Right cardiac atrium (tissue), 5 donors: Measurements from ENCODE around the gene SLC8A2. TPM values are rescaled to one million over a fixed set of nuclear protein-coding genes. Genes with fewer than 3 reads are reported as not detected.

Experiments
- ATAC-seq, 2 donors: fragments of 200-7000 bp; cut with Tn5 transposase; one replicate each; pipeline versions ENCODE4 v1.8.0 to v1.9.1; 2020; ENCODE audit warnings: moderate library complexity in 2 of 2, mild to moderate bottlenecking in 1 of 2
- DNase-seq, 3 donors: peaks; one replicate each; pipeline ENCODE4 v3.0.0-alpha.2; 2020
- H3K27ac ChIP-seq: one replicate; pipeline ENCODE4 v1.5.1; 2013; ENCODE audit warnings: mild to moderate bottlenecking, low read length, control low read depth, moderate library complexity
- H3K27me3 ChIP-seq: one replicate; pipeline ENCODE4 v1.6.1; 2013; ENCODE audit not compliant: control insufficient read depth, insufficient read depth
- H3K4me1 ChIP-seq: one replicate; pipeline ENCODE4 v1.6.1; 2013; ENCODE audit warnings: low read length; ENCODE audit not compliant: control insufficient read depth, insufficient read depth
- H3K4me3 ChIP-seq: one replicate; pipeline ENCODE4 v1.5.1; 2013; ENCODE audit warnings: low read length, control low read depth
- H3K9me3 ChIP-seq: one replicate; pipeline ENCODE4 v1.6.1; 2013; ENCODE audit warnings: low read length; ENCODE audit not compliant: control insufficient read depth
- WGBS: extraction: QIAGEN DNeasy Blood & Tissue Kit; methylation state at CpG from one replicate; pipeline ENCODE4 v1.1.7; 2013; 5-methylcytosine and 5-hydroxymethylcytosine counted together
- intact Hi-C, 4 donors: fragments of 100-400 bp; cut with DNase I; formaldehyde crosslinking; loops; one replicate each; pipeline versions ENCODE4 v1.11.0 to v1.14.0; 2022 to 2023
- polyA plus RNA-seq: library from polyadenylated mRNA; stranded (reverse); fragments of 200-250 nt; gene quantifications from one replicate; pipeline ENCODE4 v1.2.3, GENCODE V29; 2013
- total RNA-seq, 4 donors: library from RNA; stranded (reverse); fragmentation: NEBNext Ultra II Directional; extraction: Animal tissue kit (Norgen Biotek cat#: 25700); gene quantifications; one replicate each; pipeline ENCODE4 v1.2.1, GENCODE V29; 2021
- donor health status: healthy with polysubstance abuse.
- donor health status: DM: no; HTN: yes; CAD: no.
- donor health status: DM: no; HTN: no; CAD: no.
- donor health status: DM: no; HTN: yes; CAD: no; lungs with severe emphysema.
- donor health status: DM: yes; HTN: yes; CAD: no.

Gene SLC8A2
- total and polyA plus RNA-seq, 5 donors = 0.09 to 0.36 (median 0.26) TPM; not detected in 2

DNA sequence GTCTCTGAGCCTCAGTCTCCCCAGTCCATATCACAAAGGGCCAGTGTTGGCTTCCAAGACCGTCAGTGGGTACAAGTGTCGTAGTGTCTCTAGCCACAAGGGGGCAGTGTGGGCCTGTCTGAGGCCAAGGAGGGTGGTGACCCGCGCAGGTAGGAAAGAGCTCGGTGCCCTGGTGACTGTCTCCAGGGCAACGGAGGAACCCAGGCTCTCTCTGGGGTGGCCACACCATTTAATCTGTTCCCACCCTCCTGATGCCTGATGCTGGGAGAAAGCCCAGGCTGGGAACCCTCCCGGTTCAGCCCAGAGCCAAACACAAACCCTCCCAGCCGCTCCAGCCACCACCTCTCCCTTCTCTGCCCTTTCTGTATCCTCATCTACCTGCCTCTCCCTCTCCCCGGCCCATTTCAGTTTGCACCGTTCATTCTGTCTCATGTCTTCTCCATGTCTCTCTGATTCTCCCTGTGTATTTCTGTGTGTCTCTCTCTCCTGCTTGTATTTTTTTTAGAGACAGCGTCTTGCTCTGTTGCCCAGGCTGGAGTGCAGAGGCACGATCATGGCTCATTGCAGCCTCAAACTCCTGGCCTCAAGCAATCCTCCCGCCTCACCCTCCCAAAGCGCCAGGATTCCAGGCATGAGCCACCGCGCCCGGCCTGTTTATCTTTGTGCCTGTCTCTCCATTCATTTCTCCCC, 34.8 kb downstream of the SLC8A2 start:
- Histone ChIP-seq H3K27me3 (no peaks in the 10 kb centered on the region), H3K27ac (no peak overlapping the region), H3K9me3 (no peaks in the 10 kb centered on the region), H3K4me1 (no peaks in the 10 kb centered on the region), H3K4me3 (no peak overlapping the region)
- peak; percentile 83 to 92 for ATAC-seq
- peak; percentile 75 to 88 (median 83) for DNase-seq
- 29% methylated on average over 17 of the region's 17 CpGs for WGBS
- intact Hi-C loops = loop anchor here (2.0 to 10.0 kb wide), 4 partner anchors 78 to 270 kb away; partner anchors contain the start of gene NAPA (in 2 of the 4)

DNA sequence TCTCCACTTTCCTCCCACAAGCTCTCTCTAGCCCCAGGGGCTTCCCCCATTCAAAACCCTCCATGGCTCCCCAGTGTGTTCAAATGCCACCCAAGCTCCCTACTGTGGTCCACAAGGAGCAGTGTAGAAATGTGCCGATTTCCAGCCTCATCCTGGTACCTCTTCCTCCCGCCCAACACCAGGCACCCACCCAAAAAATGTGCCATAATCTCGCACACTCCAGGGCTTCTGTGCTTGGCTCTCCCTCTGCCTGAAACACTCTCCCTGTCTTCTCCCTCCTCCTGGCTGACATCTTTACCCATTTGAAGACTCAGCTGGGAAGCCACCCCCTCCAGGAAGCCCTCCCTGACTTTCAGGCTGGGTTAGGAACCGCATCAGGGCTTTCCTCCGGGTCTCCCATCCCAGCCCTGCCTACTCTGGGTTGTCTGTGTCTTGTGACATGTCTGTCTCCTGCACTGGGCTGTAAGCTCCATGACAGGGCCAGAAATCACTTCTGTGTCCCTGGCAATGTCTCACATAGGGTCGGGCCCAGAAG, 35.7 kb downstream of the SLC8A2 start:
- ATAC-seq = no peak
- intact Hi-C loops = loop anchor here (2.0 to 10.0 kb wide), 4 partner anchors 79 to 271 kb away; partner anchors contain the start of gene NAPA (in 2 of the 4)
- no peak for DNase-seq
- H3K27ac ChIP-seq = no peak overlapping the region
- WGBS = 75% methylated on average over 6 of the region's 6 CpGs
- H3K4me1 ChIP-seq = no peaks in the 10 kb centered on the region
- H3K9me3 ChIP-seq = no peaks in the 10 kb centered on the region
- H3K27me3 ChIP-seq = no peaks in the 10 kb centered on the region
- no peak overlapping the region for H3K4me3 ChIP-seq

DNA sequence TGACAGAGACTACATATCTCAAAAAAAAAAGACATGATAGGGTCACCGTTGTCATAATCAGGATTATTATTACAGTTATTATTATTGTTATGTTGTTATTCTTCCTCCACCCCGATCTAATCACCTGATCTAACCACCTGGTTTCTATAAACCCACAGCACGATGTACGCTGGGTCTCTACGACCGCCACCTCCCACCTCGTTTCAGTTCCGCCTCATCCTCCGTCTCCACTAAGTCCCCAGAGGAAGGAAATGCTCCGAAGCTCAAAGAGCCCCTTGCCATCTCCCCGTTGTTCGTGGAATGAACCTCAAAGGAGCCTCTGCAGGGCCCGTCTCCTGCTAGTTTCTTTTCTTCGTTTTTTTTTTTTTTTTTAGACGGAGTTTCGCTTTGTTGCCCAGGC, 36.5 kb downstream of the SLC8A2 start:
- no peaks in the 10 kb centered on the region for H3K27me3 ChIP-seq
- DNase-seq (no peak), ATAC-seq (no peak)
- H3K4me3 ChIP-seq = no peak overlapping the region
- intact Hi-C loops = loop anchor here in 3 of 4 donors (5.0 to 10.0 kb wide), 2 partner anchors 80 to 262 kb away; partner anchors contain the start of gene NAPA (in 2 of the 3)
- 54% methylated on average over 16 of the region's 16 CpGs for WGBS
- H3K27ac ChIP-seq = no peak overlapping the region
- no peaks in the 10 kb centered on the region for H3K9me3 ChIP-seq
- no peaks in the 10 kb centered on the region for H3K4me1 ChIP-seq

DNA sequence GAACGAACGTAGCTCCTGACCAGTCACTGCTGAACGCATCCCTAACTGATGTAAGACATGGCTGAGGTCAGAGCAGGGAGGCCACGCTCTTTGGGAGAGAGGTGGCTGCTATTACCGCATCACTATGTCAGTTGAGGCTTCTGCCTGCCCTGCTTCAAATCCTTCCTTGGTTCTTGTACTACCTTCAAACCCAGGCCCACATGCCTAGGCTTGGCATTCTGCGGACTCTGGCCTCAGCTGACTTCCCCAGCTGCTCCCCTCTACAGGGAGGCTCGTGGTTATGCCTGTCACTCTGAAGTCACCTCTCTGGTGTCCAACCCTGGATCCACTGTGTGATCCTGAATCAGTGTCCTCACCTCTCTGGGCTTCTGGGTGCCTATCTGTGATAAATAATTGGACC, 37.6 kb downstream of the SLC8A2 start:
- Histone ChIP-seq H3K4me1 (no peaks in the 10 kb centered on the region), H3K9me3 (no peaks in the 10 kb centered on the region), H3K4me3 (no peak overlapping the region), H3K27ac (no peak overlapping the region), H3K27me3 (no peaks in the 10 kb centered on the region)
- intact Hi-C loops = loop anchor here in 2 of 4 donors (10.0 kb wide), 1 partner anchor 81 kb away; the partner anchor contains the start of gene NAPA (in 2 of the 2)
- 71% methylated on average over 7 of the region's 7 CpGs for WGBS
- no peak for DNase-seq
- ATAC-seq = no peak

DNA sequence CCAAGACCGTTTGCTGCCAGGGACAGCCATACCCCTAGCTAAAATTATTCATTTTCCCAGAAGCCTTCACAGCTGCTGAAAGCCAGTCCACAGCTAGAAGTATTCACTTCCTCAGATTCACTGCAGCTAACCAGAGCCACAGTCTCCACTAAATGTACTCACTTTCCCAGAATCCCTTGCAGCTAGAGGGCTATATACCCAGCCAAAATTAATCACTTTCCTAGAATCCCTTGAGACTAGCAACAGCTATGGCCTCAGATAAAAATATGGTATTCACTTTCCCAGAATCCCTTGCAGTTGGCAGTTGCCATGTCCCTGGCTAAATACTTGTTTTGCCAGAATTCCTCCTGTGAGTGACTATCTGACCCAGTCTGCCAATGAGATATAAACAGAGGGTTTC, 38.6 kb downstream of the SLC8A2 start:
- H3K27me3 ChIP-seq = no peaks in the 10 kb centered on the region
- ATAC-seq = no peak
- no peak overlapping the region for H3K4me3 ChIP-seq
- DNase-seq = no peak
- H3K4me1 ChIP-seq = no peaks in the 10 kb centered on the region
- H3K9me3 ChIP-seq = no peaks in the 10 kb centered on the region
- WGBS = 29% methylated on average over 1 of the region's 1 CpG
- intact Hi-C loops = loop anchor here in 2 of 4 donors (10.0 kb wide), 1 partner anchor 82 kb away; the partner anchor contains the start of gene NAPA (in 2 of the 2)
- H3K27ac ChIP-seq = no peak overlapping the region

DNA sequence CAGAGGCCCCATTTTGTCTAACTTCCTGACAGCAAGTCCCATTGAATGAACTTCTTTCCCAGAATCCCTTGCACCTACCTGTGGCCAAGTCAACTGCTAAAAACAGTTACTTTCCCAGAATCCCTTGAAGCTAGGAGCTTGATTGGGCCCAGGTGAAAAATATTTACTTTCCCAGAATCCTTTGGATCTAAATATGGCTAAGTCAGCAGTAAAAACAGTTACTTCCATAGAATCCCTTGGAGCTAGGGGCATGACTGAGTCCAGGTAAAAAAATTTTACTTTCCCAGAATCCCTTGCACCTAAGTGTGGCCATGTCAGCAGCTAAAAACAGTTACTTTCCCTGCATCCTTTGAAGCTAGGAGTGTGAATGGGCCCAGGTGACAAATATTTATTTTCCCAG, 39.2 kb downstream of the SLC8A2 start:
- ATAC-seq (no peak), DNase-seq (no peak)
- H3K4me1 ChIP-seq = no peaks in the 10 kb centered on the region
- H3K27me3 ChIP-seq = no peaks in the 10 kb centered on the region
- intact Hi-C loops = loop anchor here in 2 of 4 donors (10.0 kb wide), 1 partner anchor 82 kb away; the partner anchor contains the start of gene NAPA (in 2 of the 2)
- no peak overlapping the region for H3K4me3 ChIP-seq
- H3K9me3 ChIP-seq = no peaks in the 10 kb centered on the region
- H3K27ac ChIP-seq = no peak overlapping the region

DNA sequence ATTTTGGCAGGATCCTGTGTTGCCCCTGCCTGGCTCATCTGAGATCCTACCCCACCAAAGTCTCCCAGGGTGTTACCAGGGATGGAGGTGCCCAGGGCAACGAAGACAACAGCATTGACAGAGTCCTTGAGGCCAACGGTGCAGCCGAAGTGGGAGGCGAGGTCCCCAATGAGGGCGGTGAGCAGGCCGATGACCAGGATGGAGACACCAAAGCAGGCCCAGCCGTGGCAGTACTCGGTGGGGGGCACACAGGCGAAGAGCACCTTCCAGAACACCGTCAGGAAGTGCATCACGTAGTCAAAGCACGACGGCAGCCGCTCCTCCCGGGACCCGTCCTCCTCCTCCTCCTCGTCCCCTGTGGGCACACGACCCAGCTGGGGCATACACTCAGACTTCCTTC, 39.6 kb downstream of the SLC8A2 start:
- no peak for ATAC-seq
- Histone ChIP-seq H3K4me3 (no peak overlapping the region), H3K4me1 (no peaks in the 10 kb centered on the region), H3K9me3 (no peaks in the 10 kb centered on the region), H3K27me3 (no peaks in the 10 kb centered on the region), H3K27ac (no peak overlapping the region)
- no peak for DNase-seq
- intact Hi-C loops = loop anchor here in 2 of 4 donors (10.0 kb wide), 1 partner anchor 83 kb away; the partner anchor contains the start of gene NAPA (in 2 of the 2)
- 71% methylated on average over 18 of the region's 18 CpGs for WGBS

DNA sequence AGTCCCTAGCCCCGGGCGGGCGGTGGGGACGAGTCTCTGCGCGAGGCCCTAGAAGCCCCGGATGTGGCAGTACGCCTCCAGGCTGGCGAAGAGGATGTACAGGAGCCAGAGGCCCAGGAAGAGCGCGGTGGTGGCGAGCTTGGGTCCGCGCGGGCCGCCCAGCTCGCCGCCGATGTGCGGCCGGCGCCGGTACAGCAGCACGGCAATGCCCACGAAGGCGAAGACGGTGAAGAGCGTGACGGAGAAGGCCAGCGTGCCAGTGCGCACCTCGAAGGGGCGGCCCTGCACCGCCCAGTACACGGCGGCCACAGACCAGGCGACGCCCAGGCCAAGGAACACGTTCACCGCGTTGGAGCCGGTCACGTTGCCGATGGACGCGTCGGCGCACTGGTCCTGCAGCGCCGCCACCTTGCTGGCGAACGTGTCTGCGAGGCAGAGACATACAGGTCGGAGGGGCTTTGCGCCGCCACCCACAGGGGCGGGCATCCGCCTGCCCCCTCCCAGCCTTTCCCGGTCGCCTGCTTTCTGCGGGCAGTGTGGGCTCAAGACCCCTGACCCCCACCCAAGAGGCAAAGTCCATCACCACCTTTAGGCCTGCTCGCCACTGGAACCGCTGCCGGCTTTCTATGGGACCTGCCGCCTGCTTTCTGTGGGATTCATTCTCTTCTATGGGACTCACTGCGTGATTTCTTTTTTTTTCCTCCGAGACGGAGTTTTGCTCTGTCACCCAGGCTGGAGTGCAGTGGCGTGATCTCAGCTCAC, 41.5 kb downstream of the SLC8A2 start:
- peak; percentile 17 to 29 for ATAC-seq
- intact Hi-C loops = loop anchor here in 2 of 4 donors (10.0 kb wide), 1 partner anchor 85 kb away; the partner anchor contains the start of gene NAPA (in 2 of the 2)
- Histone ChIP-seq H3K9me3 (no peaks in the 10 kb centered on the region), H3K4me3 (no peak overlapping the region), H3K27me3 (no peaks in the 10 kb centered on the region), H3K4me1 (no peaks in the 10 kb centered on the region), H3K27ac (no peak overlapping the region)
- peak in 2 of 3 donors; percentile 64 to 72 for DNase-seq
- 6% methylated on average over 69 of the region's 69 CpGs for WGBS

DNA sequence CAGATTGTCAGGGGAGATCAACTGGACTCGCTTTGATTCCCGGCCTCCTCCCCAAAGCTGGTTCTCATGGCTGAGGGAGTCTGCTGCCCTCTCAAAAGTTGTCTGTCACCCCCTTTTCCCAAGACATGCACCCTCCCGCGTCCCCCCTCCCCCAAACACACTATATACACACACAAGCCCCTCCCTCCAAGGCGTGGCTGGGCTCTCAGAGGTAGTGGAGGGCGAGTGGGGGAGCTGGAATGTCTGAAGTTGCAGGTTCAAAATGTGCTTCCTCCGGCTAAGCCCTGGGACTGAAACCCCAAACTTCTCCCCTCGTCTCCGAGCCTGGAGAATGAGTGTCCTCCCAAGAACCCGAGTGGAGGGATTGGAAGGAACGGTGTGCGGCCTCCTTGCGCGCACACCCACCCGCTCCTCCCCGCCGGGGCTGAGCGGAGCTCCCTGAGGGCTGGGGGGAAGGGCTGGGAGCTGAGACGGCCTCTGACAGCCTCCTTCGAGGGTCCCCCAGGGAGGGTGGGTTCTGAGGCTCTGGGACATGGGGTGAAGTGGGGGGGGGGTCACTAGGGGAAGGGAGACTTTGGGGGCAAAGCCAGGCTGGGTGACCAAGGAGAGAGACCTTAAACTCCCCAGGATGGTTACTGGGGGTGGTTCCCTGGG, 42.4 kb downstream of the SLC8A2 start:
- intact Hi-C loops = loop anchor here in 3 of 4 donors (10.0 kb wide), 1 partner anchor 134 kb away; no protein-coding TSS in a partner anchor
- whole genome bisulfite sequencing = 17% methylated on average over 20 of the region's 20 CpGs
- Histone ChIP-seq H3K4me3 (no peak overlapping the region), H3K27ac (no peak overlapping the region), H3K4me1 (no peaks in the 10 kb centered on the region), H3K27me3 (no peaks in the 10 kb centered on the region), H3K9me3 (no peaks in the 10 kb centered on the region)
- ATAC-seq (no peak), DNase-seq (no peak)

DNA sequence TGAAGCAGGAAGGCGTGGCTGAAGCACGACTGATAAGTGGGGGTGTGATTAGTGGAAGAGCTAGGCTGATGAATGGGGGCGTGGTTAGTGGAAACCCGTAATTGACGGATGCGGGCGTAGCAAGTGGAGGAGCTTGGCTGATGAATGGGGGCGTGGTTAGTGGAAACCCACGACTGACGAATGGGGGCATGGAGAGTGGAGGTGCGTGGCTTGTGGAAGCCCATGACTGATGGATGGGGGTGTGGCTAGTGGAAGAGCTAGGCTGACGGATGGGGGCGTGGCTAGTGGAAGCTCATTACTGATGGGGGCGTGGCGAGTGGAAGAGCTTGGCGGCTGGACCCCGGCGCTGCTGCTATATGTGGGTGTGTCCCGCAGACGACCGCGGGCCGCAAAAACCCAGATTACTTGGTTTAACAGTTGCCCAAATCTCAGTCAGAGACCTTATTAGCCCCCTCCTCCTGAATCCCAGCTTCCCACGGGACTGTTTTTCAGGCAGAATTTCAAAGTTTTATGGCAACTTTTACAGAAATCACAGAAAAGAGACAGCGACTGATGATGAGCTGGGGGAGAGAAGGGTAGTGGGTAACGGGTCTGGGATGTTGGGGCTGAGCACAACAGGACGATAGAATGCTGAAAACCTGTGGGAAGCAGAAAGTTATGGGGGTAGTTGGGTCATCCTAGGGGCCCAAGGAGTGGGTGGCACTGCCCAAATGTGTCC, 43.4 kb downstream of the SLC8A2 start:
- H3K27me3 ChIP-seq = no peaks in the 10 kb centered on the region
- no peaks in the 10 kb centered on the region for H3K9me3 ChIP-seq
- ATAC-seq = peak; percentile 91 to 94
- no peaks in the 10 kb centered on the region for H3K4me1 ChIP-seq
- under 1% methylated on average over 27 of the region's 27 CpGs for WGBS
- DNase-seq = peak; percentile 91 to 94 (median 91)
- H3K4me3 ChIP-seq = no peak overlapping the region
- intact Hi-C loops = loop anchor here in 3 of 4 donors (10.0 kb wide), 1 partner anchor 134 kb away; no protein-coding TSS in a partner anchor
- no peak overlapping the region for H3K27ac ChIP-seq
